SK-N-SH treated with all-trans-retinoic acid at 6 μM for 48 hours (cell line): ENCODE data around the gene HDAC4.

Experiments used
- ATAC-seq: fragments of 200-7000 bp; cut with Tn5 transposase; 3 replicates; pipeline ENCODE4 v1.9.1; 2020; ENCODE audit warnings: mild to moderate bottlenecking, moderate library complexity
- ARNTL ChIP-seq: fragments of 450-650 bp; formaldehyde crosslinking; IDR thresholded peaks from 2 replicates; pipeline ENCODE4 v1.5.0; 2020; ENCODE audit warnings: low read depth, mild to moderate bottlenecking, moderate library complexity, borderline replicate concordance
- GLIS3 ChIP-seq: fragments of 250-450 bp; sonication (Bioruptor Pico); IDR thresholded peaks from 2 replicates; pipeline ENCODE4 v1.5.0; 2020; ENCODE audit warnings: mild to moderate bottlenecking, moderate library complexity
- ISL1 ChIP-seq: fragments of 250-450 bp; sonication (Bioruptor Pico); IDR thresholded peaks from 2 replicates; pipeline ENCODE4 v2.1.2; 2022; ENCODE audit warnings: mild to moderate bottlenecking, moderate library complexity
- OSR1 ChIP-seq: fragments of 250-450 bp; sonication (Bioruptor Pico); IDR thresholded peaks from 2 replicates; pipeline ENCODE4 v1.8.0; 2022; ENCODE audit warnings: moderate library complexity, mild to moderate bottlenecking, inconsistent platforms
- PPARA ChIP-seq: fragments of 250-450 bp; sonication (Bioruptor Pico); IDR thresholded peaks from 2 replicates; pipeline ENCODE4 v1.5.0; 2020; ENCODE audit warnings: mild to moderate bottlenecking, borderline replicate concordance
- RARB ChIP-seq: fragments of 250-450 bp; sonication (Bioruptor Pico); IDR thresholded peaks from 2 replicates; pipeline ENCODE4 v1.8.0; 2021; ENCODE audit warnings: mild to moderate bottlenecking, moderate library complexity
- SNAI2 ChIP-seq: fragments of 250-450 bp; sonication (Bioruptor Pico); IDR thresholded peaks from 2 replicates; pipeline ENCODE4 v1.5.0; 2020; ENCODE audit warnings: mild to moderate bottlenecking, moderate library complexity
- TCF4 ChIP-seq: fragments of 250-450 bp; sonication (Bioruptor Pico); IDR thresholded peaks from 2 replicates; pipeline ENCODE4 v1.8.0; 2021; ENCODE audit warnings: mild to moderate bottlenecking, moderate library complexity, borderline replicate concordance
- TOX ChIP-seq: fragments of 250-450 bp; sonication (Bioruptor Pico); IDR thresholded peaks from 2 replicates; pipeline ENCODE4 v1.8.0; 2021; ENCODE audit warnings: mild to moderate bottlenecking, moderate library complexity, borderline replicate concordance
- ZC3H10 ChIP-seq: fragments of 250-450 bp; sonication (Bioruptor Pico); IDR thresholded peaks from 2 replicates; pipeline ENCODE4 v1.5.1; 2021; ENCODE audit warnings: mild to moderate bottlenecking, moderate library complexity
- ZFP3 ChIP-seq: fragments of 250-450 bp; sonication (Bioruptor Pico); IDR thresholded peaks from 2 replicates; pipeline ENCODE4 v1.5.0; 2020; ENCODE audit warnings: mild to moderate bottlenecking, moderate library complexity
- ZNF565 ChIP-seq: fragments of 450-650 bp; formaldehyde crosslinking; conservative IDR thresholded peaks from 2 replicates; pipeline ENCODE4 v1.5.0; 2020; ENCODE audit warnings: low read depth, mild to moderate bottlenecking, moderate library complexity
- ZNF70 ChIP-seq: fragments of 450-650 bp; formaldehyde crosslinking; IDR thresholded peaks from 2 replicates; pipeline ENCODE4 v1.5.0; 2020; ENCODE audit warnings: mild to moderate bottlenecking, moderate library complexity
- TF ChIP-seq, protein P1 (sequence below): fragments of 250-450 bp; sonication (Bioruptor Pico); IDR thresholded peaks from 2 replicates; pipeline ENCODE4 v1.5.1; 2020; ENCODE audit warnings: low read depth, mild to moderate bottlenecking, moderate library complexity
- TF ChIP-seq, protein P2 (sequence below): fragments of 250-450 bp; sonication (Bioruptor Pico); IDR thresholded peaks from 2 replicates; pipeline ENCODE4 v1.8.0; 2021; ENCODE audit warnings: low read depth, mild to moderate bottlenecking, moderate library complexity, borderline replicate concordance
- TF ChIP-seq, protein P3 (sequence below): fragments of 250-450 bp; sonication (Bioruptor Pico); IDR thresholded peaks from 2 replicates; pipeline ENCODE4 v1.8.0; 2020; ENCODE audit warnings: mild to moderate bottlenecking, moderate library complexity, borderline replicate concordance
- TF ChIP-seq, protein P4 (sequence below): fragments of 250-450 bp; sonication (Bioruptor Pico); IDR thresholded peaks from 2 replicates; pipeline ENCODE4 v1.5.1; 2021; ENCODE audit warnings: mild to moderate bottlenecking, moderate library complexity
- TF ChIP-seq, protein P5 (sequence below): fragments of 250-450 bp; sonication (Bioruptor Pico); IDR thresholded peaks from 2 replicates; pipeline ENCODE4 v1.5.0; 2020; ENCODE audit warnings: mild to moderate bottlenecking, moderate library complexity

HDAC4 gene

DNA sequence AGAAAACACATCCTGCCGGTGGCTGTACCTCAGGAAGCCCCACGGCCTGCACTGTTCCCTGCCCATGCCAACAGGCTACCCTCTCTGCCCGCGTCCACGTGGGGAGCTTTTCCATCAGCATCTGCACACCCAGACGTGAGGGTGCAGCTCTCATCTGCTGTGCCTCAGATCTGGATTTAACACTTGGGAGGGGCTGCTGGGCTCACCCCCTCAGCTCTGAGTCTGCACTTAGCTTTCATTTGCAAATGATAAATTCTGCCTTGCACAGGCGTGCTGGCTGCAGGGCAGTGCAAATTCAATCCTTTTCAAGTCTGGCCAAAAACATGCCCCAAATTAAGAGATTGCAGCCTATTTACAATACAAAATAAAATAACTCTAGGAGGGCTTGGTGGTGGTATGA, 307.3 kb downstream of the HDAC4 start (continued):
- TF ChIP-seq, protein P1, sequence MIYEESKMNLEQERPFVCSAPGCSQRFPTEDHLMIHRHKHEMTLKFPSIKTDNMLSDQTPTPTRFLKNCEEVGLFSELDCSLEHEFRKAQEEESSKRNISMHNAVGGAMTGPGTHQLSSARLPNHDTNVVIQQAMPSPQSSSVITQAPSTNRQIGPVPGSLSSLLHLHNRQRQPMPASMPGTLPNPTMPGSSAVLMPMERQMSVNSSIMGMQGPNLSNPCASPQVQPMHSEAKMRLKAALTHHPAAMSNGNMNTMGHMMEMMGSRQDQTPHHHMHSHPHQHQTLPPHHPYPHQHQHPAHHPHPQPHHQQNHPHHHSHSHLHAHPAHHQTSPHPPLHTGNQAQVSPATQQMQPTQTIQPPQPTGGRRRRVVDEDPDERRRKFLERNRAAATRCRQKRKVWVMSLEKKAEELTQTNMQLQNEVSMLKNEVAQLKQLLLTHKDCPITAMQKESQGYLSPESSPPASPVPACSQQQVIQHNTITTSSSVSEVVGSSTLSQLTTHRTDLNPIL = no peak

DNA sequence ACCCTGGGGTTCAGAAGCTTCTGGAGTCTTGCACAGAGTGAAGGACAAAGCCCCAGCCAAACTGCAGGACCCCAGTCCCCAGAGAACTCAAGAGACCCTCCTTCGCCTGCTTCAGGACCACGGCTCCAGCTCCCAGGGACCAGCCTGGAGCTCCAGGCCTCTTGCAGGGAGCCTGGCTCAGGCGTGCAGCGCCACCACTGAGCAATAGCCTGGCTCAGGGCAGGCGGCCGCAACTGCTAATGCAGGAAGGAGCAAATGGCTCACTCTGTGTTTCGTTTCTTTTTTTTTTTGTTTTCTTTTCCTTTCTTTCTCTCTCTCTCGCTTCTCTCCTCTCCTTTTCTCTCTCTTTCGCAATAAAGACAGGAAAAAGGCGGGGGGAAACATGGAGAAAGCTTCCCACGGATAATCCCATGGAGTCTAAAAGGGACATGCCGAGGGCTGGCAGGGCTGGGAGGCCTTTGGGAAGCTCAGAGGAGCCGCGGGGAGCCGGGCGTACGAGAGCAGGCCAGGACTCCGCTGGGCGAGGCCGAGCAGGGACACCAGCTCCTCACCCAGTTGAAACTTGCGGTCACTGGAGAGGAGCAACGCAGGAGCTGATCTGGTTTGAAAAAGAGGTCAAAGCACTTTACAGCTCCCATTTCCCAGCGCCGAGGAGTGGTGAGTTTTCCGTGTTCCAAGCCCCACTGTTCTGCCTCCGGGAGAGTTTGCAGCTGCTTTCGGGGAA, 308.1 kb downstream of the HDAC4 start:
- no peak for ATAC-seq
- TF ChIP-seq, protein P2, sequence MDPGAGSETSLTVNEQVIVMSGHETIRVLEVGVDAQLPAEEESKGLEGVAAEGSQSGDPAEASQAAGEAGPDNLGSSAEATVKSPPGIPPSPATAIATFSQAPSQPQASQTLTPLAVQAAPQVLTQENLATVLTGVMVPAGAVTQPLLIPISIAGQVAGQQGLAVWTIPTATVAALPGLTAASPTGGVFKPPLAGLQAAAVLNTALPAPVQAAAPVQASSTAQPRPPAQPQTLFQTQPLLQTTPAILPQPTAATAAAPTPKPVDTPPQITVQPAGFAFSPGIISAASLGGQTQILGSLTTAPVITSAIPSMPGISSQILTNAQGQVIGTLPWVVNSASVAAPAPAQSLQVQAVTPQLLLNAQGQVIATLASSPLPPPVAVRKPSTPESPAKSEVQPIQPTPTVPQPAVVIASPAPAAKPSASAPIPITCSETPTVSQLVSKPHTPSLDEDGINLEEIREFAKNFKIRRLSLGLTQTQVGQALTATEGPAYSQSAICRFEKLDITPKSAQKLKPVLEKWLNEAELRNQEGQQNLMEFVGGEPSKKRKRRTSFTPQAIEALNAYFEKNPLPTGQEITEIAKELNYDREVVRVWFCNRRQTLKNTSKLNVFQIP = no peak
- no peak for TF ChIP-seq ARNTL (CRISPR knock-in tag)
- no peak for TF ChIP-seq PPARA (CRISPR knock-in tag)
- no peak for TF ChIP-seq ZNF70 (CRISPR knock-in tag)
- TF ChIP-seq ZNF565 = no peak
- no peak for TF ChIP-seq TCF4 (CRISPR knock-in tag)
- TF ChIP-seq, protein P1 = no peak
- no peak for TF ChIP-seq TOX (CRISPR knock-in tag)
- TF ChIP-seq ISL1 (CRISPR knock-in tag) = no peak
- no peak for TF ChIP-seq GLIS3
- no peak for TF ChIP-seq ZC3H10

DNA sequence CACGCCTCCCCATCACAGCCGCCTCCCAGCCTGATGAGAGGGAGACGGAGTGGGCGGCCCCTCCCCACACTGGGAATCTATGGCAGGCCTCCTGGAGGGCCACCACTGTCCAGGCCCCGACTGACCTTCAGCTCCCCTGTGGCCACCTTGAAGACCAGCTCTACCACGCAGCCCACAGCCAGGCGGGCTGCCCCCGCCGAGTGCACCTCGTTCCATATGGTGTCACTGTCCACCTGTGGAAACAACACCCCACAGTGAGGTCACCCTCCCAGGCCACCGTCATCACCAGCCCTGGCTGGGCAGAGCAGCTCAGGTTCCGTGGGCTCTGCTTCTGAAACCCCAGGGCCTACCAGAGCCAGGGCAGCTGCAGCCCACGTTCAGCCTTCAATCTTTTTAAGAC, 310.9 kb downstream of the HDAC4 start:
- ATAC-seq = no peak
- TF ChIP-seq GLIS3 = no peak
- TF ChIP-seq TOX (CRISPR knock-in tag) = no peak
- no peak for TF ChIP-seq RARB
- no peak for TF ChIP-seq ISL1 (CRISPR knock-in tag)
- TF ChIP-seq SNAI2 (CRISPR knock-in tag) = no peak
- no peak for TF ChIP-seq ZNF565
- TF ChIP-seq, protein P3, sequence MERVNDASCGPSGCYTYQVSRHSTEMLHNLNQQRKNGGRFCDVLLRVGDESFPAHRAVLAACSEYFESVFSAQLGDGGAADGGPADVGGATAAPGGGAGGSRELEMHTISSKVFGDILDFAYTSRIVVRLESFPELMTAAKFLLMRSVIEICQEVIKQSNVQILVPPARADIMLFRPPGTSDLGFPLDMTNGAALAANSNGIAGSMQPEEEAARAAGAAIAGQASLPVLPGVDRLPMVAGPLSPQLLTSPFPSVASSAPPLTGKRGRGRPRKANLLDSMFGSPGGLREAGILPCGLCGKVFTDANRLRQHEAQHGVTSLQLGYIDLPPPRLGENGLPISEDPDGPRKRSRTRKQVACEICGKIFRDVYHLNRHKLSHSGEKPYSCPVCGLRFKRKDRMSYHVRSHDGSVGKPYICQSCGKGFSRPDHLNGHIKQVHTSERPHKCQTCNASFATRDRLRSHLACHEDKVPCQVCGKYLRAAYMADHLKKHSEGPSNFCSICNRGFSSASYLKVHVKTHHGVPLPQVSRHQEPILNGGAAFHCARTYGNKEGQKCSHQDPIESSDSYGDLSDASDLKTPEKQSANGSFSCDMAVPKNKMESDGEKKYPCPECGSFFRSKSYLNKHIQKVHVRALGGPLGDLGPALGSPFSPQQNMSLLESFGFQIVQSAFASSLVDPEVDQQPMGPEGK (CRISPR knock-in tag) = no peak
- TF ChIP-seq, protein P4, sequence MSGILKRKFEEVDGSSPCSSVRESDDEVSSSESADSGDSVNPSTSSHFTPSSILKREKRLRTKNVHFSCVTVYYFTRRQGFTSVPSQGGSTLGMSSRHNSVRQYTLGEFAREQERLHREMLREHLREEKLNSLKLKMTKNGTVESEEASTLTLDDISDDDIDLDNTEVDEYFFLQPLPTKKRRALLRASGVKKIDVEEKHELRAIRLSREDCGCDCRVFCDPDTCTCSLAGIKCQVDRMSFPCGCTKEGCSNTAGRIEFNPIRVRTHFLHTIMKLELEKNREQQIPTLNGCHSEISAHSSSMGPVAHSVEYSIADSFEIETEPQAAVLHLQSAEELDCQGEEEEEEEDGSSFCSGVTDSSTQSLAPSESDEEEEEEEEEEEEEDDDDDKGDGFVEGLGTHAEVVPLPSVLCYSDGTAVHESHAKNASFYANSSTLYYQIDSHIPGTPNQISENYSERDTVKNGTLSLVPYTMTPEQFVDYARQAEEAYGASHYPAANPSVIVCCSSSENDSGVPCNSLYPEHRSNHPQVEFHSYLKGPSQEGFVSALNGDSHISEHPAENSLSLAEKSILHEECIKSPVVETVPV (CRISPR knock-in tag) = no peak
- TF ChIP-seq ZFP3 (CRISPR knock-in tag) = no peak
- TF ChIP-seq, protein P5, sequence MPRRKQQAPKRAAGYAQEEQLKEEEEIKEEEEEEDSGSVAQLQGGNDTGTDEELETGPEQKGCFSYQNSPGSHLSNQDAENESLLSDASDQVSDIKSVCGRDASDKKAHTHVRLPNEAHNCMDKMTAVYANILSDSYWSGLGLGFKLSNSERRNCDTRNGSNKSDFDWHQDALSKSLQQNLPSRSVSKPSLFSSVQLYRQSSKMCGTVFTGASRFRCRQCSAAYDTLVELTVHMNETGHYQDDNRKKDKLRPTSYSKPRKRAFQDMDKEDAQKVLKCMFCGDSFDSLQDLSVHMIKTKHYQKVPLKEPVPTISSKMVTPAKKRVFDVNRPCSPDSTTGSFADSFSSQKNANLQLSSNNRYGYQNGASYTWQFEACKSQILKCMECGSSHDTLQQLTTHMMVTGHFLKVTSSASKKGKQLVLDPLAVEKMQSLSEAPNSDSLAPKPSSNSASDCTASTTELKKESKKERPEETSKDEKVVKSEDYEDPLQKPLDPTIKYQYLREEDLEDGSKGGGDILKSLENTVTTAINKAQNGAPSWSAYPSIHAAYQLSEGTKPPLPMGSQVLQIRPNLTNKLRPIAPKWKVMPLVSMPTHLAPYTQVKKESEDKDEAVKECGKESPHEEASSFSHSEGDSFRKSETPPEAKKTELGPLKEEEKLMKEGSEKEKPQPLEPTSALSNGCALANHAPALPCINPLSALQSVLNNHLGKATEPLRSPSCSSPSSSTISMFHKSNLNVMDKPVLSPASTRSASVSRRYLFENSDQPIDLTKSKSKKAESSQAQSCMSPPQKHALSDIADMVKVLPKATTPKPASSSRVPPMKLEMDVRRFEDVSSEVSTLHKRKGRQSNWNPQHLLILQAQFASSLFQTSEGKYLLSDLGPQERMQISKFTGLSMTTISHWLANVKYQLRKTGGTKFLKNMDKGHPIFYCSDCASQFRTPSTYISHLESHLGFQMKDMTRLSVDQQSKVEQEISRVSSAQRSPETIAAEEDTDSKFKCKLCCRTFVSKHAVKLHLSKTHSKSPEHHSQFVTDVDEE = no peak
- no peak for TF ChIP-seq OSR1 (CRISPR knock-in tag)
- TF ChIP-seq, protein P1 = no peak
- TF ChIP-seq, all 23 proteins: peak for 0
